GM21528 (cell line): ENCODE data around the gene PCP4.

Experiments
- ATAC-seq: cut with Tn5 transposase; IDR thresholded peaks from one replicate; pipeline ENCODE4 v1.9.1; 2021; ENCODE audit warnings: mild to moderate bottlenecking, moderate library complexity; ENCODE audit not compliant: unreplicated experiment, low FRiP score

Gene PCP4

DNA sequence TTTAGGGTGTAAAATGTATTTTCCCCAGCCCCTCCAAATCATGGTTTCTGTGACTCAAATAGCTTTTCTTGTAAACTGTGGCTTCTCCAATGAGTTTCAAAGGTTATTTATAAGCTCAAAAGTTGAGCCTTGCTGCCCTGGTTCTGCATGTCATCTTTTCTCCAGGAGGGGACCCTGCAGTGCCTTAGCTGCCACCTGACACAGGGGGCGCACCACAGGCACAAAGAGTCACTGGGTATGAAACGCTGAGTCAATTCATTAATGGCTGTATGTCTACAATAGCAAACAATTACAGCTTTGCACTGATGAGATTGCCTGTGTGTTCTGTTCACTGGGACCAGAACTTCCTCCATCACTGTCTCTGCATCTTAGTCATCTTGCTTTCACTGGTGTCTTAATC lies 100.8 kb downstream of the PCP4 start:
- ATAC-seq: no peak

DNA sequence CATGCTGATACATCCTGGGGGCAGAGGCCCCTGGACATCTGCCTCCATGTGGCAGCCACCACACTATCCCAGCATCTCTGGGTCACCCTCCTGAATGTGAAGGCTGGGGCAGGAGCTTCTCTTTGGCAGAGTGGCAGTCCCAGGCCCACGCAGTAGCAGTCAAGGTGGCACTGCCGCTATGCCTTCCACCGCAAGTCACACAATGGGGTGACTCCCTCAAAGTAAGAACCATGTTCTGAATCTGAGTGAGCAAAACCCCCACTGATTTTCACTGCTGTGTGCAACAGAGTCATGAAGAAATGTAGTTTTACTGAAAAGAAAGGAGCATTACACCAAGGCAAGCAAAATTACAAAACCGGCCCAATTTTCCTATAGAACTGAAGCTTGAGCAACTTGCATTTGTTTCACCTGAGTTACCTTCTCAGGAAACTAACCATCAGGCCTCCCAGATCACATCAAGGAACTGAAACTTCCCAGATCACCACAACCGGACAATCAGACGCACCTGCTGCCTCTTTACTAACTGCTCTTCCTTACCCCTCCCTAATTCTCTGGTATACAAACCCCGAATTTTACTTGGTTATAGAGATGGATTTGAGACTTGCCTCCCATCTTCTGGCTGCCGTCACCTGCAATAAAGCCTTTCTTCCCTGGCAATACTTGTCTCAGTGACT lies 102.6 kb downstream of the PCP4 start:
- no peak for ATAC-seq

DNA sequence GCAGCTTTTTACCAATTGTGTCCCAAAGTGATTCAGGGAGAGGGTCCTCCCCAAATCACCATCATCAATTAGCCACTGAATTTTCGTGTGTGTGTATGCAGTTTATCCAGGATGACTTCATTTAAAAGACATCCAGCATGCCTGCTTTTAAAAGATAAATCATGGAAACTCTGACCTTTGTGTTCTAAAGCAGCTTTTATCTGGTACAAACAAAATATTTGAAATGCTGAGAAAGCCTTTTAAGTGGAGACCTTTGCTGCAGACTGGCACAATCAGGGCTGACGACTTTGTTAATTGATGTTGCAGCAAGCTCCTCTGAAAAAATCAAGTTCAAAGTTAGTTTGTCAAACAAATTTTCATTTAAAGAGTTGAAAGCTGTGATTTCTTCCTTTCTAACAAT lies 104.7 kb downstream of the PCP4 start:
- no peak for ATAC-seq

DNA sequence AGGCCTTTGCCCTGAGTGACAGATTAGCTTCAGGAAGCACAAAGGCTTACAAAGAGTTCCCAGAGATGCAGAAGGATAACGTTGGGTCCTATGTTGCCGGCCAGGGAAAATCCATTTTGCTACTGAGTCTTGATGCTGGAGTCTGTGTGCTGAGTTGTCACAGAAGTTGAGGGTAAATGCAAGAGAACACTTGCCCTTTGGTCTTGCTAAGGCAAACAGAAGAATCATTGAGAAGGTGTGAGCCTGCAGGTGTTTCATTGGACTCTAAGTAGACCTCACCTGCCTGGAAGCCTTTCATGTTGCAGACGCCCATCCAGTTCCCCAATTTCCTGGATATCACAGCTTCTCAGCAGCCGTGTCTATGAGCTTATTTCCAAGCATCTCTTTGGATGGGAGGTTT lies 105.2 kb downstream of the PCP4 start:
- ATAC-seq: no peak

DNA sequence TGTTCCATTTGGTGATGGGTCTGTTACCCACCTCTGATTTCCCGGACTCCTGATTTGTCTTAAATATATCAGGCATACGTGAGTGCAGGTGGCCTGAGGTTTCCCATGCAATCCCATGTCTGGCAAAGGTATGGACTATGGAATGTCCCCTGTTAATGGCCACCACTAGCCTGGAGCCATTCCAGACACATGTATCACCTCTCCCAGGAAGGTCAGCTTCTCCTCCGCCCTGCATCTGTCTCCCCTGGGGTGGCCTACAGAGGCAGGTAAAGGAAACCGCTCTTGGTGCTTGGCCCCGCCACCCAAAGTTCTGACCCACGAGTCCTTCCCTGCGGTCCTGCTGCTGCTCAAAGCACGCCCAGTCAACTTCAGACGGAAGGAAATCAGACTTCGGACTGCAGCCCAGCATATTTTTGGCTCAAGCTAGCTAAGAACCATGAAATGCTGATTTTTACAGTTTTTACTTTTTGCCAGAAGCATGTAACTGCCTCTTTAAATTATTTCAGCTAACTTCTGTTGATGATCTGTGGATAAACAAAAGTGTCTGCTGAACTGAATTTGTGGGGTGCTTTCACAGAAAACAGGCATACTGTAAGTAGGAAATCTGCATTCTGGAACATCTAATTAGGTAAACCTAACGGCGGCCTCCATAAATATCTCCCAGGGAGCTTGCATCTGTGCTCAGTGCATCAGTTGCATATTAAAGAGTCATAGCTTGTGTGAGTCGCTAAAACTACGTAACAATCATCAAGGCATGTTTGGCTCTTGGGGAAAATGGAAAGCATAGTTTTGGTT lies 105.9 kb downstream of the PCP4 start:
- no peak for ATAC-seq

DNA sequence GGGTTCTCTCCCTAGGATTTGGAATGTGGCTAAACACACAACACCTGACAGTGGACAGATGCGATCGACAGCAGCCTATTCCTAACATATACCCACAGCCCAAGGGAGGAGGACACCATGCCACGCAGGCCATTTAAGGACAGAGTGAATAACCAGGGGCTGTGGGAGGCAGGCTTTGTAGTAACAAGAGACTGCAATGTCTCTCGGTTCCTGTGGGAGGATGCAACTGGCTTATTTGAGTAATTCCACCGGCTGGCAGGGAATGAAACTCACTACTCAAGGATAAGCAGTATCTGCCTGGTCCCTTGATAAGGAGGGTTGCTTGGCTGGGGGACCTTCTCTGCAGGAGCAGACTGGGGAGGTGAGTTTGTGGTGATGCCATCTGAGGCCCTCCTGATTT lies 109.6 kb downstream of the PCP4 start:
- ATAC-seq: no peak
